A549 (cell line): ENCODE results near the gene ARIH2.

Experiments
- CHD4 ChIP-seq: fragments of 200-600 bp; sonication (generic); IDR thresholded peaks from 2 replicates; pipeline ENCODE4 v1.6.1; 2016; ENCODE audit warnings: antibody characterized with exemption, mild to moderate bottlenecking, borderline replicate concordance
- CTCF ChIP-seq: fragments of >200 bp; sonication (Bioruptor Twin); formaldehyde crosslinking; IDR thresholded peaks from 3 replicates; pipeline ENCODE4 v1.5.1; 2016
- EHMT2 ChIP-seq: fragments of 200-600 bp; sonication (generic); IDR thresholded peaks from 2 replicates; pipeline ENCODE4 v1.6.1; 2016; ENCODE audit warnings: antibody characterized with exemption, low read depth, mild to moderate bottlenecking, moderate library complexity
- HDAC2 ChIP-seq: fragments of 200-600 bp; sonication (generic); IDR thresholded peaks from 2 replicates; pipeline ENCODE4 v1.6.1; 2016
- HOXA7 ChIP-seq: fragments of 250-450 bp; sonication (Bioruptor Pico); IDR thresholded peaks from 2 replicates; pipeline ENCODE4 v1.5.0; 2020; ENCODE audit warnings: mild to moderate bottlenecking, moderate library complexity
- MAFK ChIP-seq: fragments of 450-650 bp; IDR thresholded peaks from 2 replicates; pipeline ENCODE4 v1.6.1; 2014; ENCODE audit not compliant: partially characterized antibody
- MAX ChIP-seq: IDR thresholded peaks from 2 replicates; pipeline ENCODE4 v1.6.1; 2012
- POLR2A ChIP-seq: IDR thresholded peaks from 2 replicates; pipeline ENCODE4 v1.6.1; 2012; ENCODE audit warnings: mild to moderate bottlenecking, low read length
- RCOR1 ChIP-seq: fragments of 150-350 bp; IDR thresholded peaks from 2 replicates; pipeline ENCODE4 v1.6.1; 2014; ENCODE audit warnings: antibody characterized with exemption, low read length, low read depth
- REST ChIP-seq: fragments of 200-600 bp; sonication (generic); IDR thresholded peaks from 2 replicates; pipeline ENCODE4 v1.6.1; 2016; ENCODE audit warnings: antibody characterized with exemption, mild to moderate bottlenecking, moderate library complexity
- RFX5 ChIP-seq: fragments of 450-650 bp; IDR thresholded peaks from 2 replicates; pipeline ENCODE4 v1.7.1; 2014; ENCODE audit warnings: antibody characterized with exemption, mild to moderate bottlenecking, moderate library complexity
- SREBF2 ChIP-seq: fragments of 450-650 bp; IDR thresholded peaks from 2 replicates; pipeline ENCODE4 v1.6.1; 2014; ENCODE audit warnings: mild to moderate bottlenecking, moderate library complexity
- TP53 ChIP-seq: fragments of 250-450 bp; sonication (Bioruptor Pico); IDR thresholded peaks from 2 replicates; pipeline ENCODE4 v1.5.0; 2021; ENCODE audit warnings: mild to moderate bottlenecking, moderate library complexity
- ZSCAN20 ChIP-seq: fragments of 250-450 bp; sonication (Bioruptor Pico); IDR thresholded peaks from 2 replicates; pipeline ENCODE4 v1.8.0; 2022; ENCODE audit warnings: mild to moderate bottlenecking, moderate library complexity

- TF ChIP-seq CHD4 (no peak), EHMT2 (no peak), CTCF (no peak), POLR2A (no peak), MAX (no peak), RFX5 (no peak), HOXA7 (CRISPR knock-in tag) (no peak), REST (no peak), MAFK (no peak), RCOR1 (no peak), SREBF2 (no peak), ZSCAN20 (CRISPR knock-in tag) (no peak), TP53 (CRISPR knock-in tag) (no peak), HDAC2 (no peak)
Measured at GRCh38 chr3:49024449-49024848, 105.8 kb downstream of the ARIH2 start.
